ENCODE results near the gene OSBPL1A. TPM values are rescaled to one million over a fixed set of nuclear protein-coding genes. Genes with fewer than 3 reads are reported as not detected.

The OSBPL1A gene
- total RNA-seq, 4 donors from 2014 or later, result 67.6 to 208 (median 87.3) TPM

GRCh38 chr18:24428709-24429108 lies 31.1 kb upstream of the OSBPL1A start:
- no peak for TF ChIP-seq CTCF (IDR thresholded peaks at IDR 0.05; ENCODE audit: low read depth)

DNA sequence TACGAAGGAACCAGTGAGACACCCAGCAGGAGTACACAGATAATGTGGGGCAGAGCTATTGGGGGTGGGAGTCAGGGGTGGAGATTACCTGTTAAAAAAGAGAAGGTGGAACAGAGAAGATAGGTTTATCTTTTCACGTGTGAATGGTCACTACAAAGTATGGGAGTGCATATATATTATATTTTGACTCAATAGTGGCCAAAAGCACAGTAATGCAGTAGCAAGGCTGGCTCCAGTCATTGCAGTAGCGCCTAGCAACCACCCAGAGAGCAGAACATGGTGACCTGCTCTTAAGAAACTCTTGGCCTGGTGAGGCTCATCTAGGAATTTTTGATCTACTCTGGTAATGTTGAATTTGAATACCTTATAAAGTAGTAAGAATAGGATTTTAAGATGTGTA lies 29.9 kb upstream of the OSBPL1A start:
- no peak for TF ChIP-seq CTCF (IDR thresholded peaks at IDR 0.05; ENCODE audit: low read depth)

DNA sequence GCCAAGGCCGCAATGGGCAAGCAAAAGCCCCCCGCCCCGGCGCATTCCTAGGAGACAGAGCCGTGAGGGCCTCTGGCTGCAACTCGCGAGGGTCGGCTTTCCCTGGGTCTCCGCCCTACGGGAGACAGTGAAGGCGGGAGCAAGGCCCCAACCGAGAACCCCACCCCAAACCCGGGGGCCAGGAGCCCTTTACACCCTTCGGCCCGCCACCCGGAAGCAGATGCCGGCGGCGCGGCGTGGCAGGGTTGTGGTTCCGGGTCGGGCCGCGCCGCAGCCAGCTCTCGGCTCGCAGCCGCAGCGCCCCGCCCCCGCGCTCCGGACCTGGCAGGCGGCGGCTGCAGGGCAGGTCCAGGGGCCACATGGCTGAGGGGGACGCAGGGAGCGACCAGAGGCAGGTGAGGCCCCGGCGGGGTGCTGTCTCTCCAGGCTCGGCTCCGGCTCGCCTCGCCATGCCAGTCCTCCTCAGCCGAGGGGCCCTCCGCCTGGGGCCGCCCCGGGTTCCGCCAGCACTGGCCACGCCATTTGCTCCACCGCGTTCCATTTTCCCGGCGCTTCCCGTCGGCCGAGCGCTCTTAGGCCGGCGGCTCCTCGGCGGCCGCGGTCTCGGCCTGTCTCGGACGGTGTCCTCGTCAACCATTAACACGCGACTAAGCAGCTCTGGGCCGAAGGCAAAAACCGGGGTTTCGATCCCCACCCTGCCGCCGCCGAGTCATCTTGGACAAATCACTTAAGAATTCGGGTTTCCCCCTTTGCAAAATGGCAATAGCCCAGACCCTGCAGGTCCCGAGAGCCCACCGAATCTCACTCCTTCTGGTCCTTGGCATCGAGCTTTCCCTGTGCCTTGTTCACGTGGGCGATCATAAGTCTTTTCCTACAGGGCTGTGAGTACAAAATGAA lies 29.0 kb upstream of the OSBPL1A start, which contains the start of gene IMPACT:
TSS of gene IMPACT (plus strand) at position 273 of the 897 bp plus-strand sequence. CDS start at position 360, 87 bp downstream.
- TF ChIP-seq CTCF (IDR thresholded peaks at IDR 0.05; ENCODE audit: low read depth), result no peak

- no peak for TF ChIP-seq CTCF (IDR thresholded peaks at IDR 0.05; ENCODE audit: low read depth)
Observed at GRCh38 chr18:24426073-24426397, 28.4 kb upstream of the OSBPL1A start.

DNA sequence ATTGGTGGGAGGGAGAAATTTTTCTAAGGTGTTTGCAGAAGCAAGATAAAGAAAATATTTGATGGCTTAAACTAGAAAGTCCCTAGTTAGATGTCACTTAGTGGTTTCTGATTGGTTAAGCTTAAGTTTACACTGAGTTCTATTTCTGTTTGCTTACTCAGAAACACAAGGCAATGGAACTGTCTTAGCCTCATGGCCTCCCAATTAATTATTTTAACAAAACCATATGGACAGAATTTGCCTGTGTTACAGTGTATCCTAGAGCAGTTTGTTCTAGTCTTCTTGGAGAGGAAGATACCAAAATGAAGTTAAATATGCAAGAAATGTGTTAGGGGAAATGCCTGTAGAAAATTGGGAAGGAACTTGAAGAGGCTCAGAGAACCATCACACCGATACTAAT lies 24.2 kb upstream of the OSBPL1A start:
- no peak for TF ChIP-seq CTCF (IDR thresholded peaks at IDR 0.05; ENCODE audit: low read depth)

- TF ChIP-seq CTCF (IDR thresholded peaks at IDR 0.05; ENCODE audit: low read depth), result no peak
Observed at GRCh38 chr18:24420551-24420950, 22.9 kb upstream of the OSBPL1A start.

DNA sequence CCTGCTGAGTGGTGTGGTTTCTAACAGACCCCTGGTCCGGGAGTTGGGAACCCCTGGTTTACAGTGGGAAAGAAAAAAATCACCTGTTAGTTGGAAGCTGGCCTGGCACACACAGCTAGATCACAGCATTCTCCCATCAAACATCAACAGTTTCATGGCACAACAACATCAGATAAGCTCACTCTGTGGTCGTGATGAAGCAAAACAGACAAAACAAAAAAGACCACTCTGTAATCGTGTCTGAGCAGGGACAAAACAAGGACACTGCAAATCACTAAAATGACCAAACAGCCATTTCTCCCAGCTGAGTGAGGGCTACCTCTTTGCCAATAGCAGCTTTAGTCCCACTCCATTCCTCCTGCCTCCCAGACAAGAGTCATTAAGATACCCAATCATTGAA lies 19.9 kb upstream of the OSBPL1A start:
- TF ChIP-seq CTCF (IDR thresholded peaks at IDR 0.05; ENCODE audit: low read depth), result no peak

All from subcutaneous adipose tissue (tissue), 4 donors.